ENCODE results near the gene ZNF330.
"Not testable (repeated sequence)": the region's sequence is repeated elsewhere in the genome, so short reads cannot be mapped to it uniquely, and the experiment has no call there.

The ZNF330 gene

GRCh38 chr4:141220691-141221659 lies at the start of gene ZNF330:
Gene ZNF330 (plus strand): TSS chr4:141220895. CDS start chr4:141222372, 1,477 bp downstream.
- H3K4me3 ChIP-seq (ENCODE audit: low read length): peak within 1 kb of the TSS; percentile 83
- DNase-seq (ENCODE audit: low read depth): peak; percentile 92
- TF ChIP-seq CTCF (conservative IDR thresholded peaks at IDR 0.05; ENCODE audit: low read length): peak; percentile 32

GRCh38 chr4:141174457-141174856 lies 46.2 kb upstream of the ZNF330 start:
- no peak for DNase-seq (ENCODE audit: low read depth)
- no peak for TF ChIP-seq CTCF (conservative IDR thresholded peaks at IDR 0.05; ENCODE audit: low read length)
- H3K4me3 ChIP-seq (ENCODE audit: low read length): no peak overlapping the region

- TF ChIP-seq CTCF (conservative IDR thresholded peaks at IDR 0.05; ENCODE audit: low read length): no peak
- H3K4me3 ChIP-seq (ENCODE audit: low read length): no peak overlapping the region
- no peak for DNase-seq (ENCODE audit: low read depth)
Observed at GRCh38 chr4:141177171-141177570, 43.5 kb upstream of the ZNF330 start.

- no peak for DNase-seq (ENCODE audit: low read depth)
- TF ChIP-seq CTCF (conservative IDR thresholded peaks at IDR 0.05; ENCODE audit: low read length): no peak
- H3K4me3 ChIP-seq (ENCODE audit: low read length): no peak overlapping the region
Observed at GRCh38 chr4:141179474-141180373, 41.0 kb upstream of the ZNF330 start.

- H3K4me3 ChIP-seq (ENCODE audit: low read length): no peak overlapping the region
- no peak for DNase-seq (ENCODE audit: low read depth)
- no peak for TF ChIP-seq CTCF (conservative IDR thresholded peaks at IDR 0.05; ENCODE audit: low read length)
Observed at GRCh38 chr4:141180991-141181761, 39.5 kb upstream of the ZNF330 start.

- DNase-seq (ENCODE audit: low read depth); H3K4me3 ChIP-seq (ENCODE audit: low read length): not testable (repeated sequence)
Observed at GRCh38 chr4:141183491-141183890, 37.2 kb upstream of the ZNF330 start.

GRCh38 chr4:141192564-141192963 lies 28.1 kb upstream of the ZNF330 start:
- TF ChIP-seq CTCF (conservative IDR thresholded peaks at IDR 0.05; ENCODE audit: low read length): no peak
- DNase-seq (ENCODE audit: low read depth): no peak
- no peak overlapping the region for H3K4me3 ChIP-seq (ENCODE audit: low read length)

Measured in AG10803 (cell line).